ENCODE results near the gene JPH2.

JPH2 gene

DNA sequence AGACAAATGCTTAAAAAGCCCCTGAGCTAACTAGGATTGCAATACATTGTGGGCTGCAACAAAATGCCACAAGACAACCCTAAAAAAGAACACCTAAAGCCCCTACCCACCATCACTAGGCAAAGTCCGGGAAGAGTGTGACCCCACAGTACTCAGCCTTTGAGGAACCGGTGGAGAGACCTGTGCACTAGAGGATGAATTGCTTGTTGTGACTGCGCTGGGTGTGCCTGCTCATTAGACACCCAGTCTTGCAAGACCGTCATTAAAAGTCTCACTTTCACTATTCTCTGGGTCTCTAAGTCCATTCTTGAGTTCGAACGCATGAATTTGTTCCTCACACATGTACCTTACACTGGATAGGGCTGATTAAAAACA, 88.7 kb downstream of the JPH2 start:
- no peak for DNase-seq

DNA sequence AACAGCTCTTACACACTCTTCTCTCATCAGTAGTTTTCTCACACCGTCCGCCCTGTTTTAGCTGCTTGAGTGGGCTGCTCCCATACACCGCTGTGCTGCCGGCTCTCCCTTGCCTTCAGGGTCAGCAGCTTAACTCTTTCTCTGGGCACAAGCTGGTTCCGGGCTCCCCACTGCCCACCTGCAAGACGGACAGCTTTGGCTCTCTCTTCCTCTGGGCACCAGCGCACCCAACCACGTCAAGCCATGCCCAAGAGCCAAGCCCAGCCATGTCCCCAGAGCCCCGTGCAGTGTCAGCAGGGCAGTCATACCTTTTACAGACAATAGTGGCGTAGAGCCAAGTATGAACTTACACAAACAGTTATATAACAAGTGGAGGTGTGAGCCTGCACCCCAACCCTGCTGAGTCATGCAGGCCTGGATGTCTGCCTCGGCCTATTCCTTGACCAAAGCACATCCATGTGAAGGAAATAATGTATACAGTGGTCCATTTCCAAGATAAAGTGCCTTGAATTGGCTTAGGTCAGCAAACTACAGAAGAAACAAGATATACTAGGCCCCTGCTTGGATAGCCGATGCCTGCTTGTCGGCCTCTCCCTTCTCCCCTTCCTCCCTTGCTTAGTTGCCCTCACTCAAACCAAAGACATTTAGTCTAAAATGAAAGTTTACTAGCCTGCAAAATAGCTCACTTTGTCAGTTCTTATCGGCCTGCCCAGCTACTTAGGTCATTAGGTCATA, 89.3 kb downstream of the JPH2 start:
- DNase-seq, result no peak

DNA sequence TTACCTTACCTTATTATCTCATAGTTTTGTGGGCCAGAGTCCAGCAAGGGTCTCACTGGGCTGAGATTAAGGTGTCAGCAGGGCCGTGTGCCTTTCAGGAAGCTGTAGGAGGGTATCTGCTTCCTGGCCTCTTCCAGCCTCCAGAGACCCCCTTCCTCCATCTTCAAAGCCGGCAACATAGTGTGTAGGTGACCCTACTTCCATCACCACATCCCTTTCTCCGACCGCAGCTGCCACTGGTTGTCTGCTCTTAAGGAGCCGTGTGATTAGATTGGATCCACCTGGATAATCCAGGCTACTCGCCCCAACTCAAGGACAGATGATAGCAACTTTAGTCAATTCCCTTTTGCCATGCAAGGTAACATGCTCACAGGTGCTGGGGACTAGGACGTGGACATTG, 91.2 kb downstream of the JPH2 start:
- DNase-seq, result no peak

DNA sequence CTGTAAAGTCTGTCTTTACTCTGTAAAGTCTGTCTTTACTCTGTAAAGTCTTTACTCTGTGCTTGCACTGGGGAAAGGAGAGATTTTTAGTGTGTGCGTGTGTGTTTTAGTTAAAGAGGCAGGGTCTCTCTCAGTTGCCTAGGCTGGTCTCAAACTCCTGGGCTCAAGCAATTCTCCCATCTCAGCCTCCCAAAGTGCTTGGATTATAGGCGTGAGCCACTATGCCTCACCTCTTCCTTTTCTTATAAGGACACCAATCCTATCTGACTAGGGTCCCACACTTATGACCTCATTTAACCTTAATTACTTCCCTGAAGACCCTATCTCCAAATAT, 93.8 kb downstream of the JPH2 start:
- no peak for DNase-seq

DNA sequence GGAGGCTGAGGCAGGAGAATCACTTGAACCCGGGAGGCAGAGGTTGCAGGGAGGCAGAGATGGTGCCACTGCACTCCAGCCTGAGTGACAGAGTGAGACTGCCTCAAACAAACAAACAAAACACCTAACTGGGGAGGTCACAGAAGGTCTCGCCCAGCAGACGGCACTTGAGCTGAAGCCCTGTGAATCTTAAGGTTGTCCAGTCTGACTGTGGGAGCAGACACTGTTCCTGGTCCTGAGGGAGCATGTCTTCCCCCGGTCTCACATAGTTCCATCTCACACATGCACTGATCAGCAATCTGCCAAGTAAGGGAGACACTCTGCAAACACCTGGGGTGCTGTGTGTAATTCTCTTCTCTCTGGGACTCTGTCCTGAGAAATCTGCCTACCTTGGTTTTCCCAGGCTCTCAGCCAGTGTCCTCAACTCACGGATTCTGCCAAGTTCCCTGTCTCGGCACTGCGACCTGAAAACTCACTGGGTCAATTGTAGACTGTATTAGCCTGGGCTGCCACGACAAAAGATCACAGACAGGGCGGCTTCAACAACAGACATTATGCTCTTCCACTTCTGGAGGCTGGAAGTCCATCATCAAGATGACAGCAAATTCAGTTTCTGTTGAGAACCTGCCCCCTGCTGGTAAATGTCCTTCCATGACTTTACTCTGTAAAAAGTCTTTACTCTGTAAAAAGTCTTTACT, 94.3 kb downstream of the JPH2 start:
- DNase-seq, result peak; percentile 56 to 73 (median 64)

DNA sequence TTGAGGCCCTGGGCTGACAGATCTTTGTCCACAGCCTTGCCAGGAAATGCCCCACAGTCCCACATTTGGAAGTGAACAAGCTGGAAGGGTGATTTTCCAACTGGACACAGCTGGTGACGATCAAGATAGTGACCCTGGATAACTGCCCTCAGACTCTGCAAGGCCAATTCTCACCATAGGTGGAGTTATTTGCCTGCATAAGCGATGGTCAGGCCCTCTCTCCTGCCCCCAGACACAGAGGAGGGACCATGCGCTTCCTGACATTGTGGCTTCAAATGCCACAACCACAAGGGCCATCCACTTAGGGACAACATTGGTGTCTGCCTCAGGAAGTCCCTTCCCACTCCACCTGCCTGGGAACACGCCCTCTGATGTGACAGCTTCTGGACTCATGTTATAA, 96.0 kb downstream of the JPH2 start:
- DNase-seq, result no peak

DNA sequence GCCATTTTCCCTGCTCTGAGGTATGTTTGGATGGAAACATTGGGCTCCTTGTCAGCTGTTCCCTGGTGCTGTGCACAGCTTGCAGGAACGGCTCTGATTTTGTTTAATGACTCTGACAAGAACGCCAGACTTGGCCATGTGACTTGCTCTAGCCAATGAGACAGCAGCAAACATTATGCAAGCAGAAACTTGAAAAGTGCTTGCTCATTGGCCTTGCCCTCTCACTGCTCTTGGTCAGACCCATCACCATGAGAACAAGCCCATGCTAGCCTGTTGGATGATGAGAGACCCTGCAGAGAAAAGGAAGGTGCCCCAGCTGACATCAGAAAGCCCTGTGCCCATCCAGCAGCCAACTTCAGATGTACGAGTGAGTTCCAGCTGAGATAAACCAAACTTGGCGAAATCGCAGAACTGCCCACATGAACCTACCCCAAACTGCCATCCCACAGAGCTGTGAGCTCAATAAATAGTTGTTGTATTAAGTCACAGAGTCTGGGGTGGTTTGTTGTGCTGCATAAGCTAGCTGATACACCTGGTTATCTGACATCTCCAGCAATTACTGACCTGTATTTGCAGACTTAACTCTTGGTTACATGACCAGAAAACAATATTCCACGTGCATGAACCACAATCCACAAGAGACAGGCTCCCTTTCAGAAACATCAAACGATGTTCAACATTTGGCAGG, 96.9 kb downstream of the JPH2 start:
- DNase-seq, result peak in 3 of 4 experiments; percentile 40 to 43 (median 42)

DNA sequence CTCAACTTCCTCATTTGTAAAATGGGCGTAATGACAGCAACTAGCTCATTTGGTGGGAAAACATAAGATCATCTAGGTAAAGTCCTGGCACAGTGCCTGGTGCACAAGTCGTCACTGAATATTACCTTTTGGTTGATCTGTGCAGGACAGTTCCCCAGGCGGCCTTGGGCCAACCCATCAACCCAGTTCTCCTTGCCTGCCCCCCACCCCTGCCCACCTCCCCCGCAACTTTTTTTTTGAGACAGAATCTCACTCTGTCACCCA, 99.2 kb downstream of the JPH2 start:
- DNase-seq, result no peak

DNA sequence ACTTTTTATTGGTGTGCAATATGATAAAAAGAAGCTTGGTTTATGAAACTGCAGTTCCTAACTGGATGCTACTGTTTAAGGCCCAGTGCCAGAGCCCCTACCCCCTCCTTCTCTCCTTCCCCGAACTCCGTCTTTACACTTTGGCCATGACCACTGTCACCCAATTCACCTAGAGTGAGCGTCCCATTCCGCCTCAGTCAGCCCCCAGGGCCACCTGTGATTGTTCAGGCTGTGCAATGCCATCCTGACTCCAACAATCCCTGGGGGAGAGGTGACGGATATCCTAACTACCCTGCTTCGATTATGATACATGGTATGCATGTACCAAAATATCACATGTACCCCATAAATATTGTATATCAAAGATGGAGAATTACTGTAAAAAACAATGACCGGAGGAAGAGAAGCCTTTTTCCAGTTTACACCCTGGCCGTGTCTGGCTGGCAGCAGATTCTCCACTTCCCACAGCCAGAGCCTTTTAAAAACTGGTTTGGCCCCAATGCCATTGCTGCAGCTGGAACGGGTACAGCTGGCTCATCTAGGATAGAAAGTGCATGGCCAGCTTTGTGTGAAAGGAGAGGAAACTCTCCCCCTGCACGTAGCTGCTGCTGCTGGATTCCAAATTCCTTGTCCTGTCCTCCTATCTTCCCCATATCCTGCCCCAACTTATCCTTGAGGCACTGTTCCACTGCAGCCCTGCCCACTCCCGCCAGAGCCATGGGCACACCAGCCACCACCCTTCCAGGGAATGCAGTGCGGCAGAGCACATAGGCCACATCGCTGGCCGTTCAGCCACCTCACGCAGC, 99.7 kb downstream of the JPH2 start:
- DNase-seq, result no peak

DNA sequence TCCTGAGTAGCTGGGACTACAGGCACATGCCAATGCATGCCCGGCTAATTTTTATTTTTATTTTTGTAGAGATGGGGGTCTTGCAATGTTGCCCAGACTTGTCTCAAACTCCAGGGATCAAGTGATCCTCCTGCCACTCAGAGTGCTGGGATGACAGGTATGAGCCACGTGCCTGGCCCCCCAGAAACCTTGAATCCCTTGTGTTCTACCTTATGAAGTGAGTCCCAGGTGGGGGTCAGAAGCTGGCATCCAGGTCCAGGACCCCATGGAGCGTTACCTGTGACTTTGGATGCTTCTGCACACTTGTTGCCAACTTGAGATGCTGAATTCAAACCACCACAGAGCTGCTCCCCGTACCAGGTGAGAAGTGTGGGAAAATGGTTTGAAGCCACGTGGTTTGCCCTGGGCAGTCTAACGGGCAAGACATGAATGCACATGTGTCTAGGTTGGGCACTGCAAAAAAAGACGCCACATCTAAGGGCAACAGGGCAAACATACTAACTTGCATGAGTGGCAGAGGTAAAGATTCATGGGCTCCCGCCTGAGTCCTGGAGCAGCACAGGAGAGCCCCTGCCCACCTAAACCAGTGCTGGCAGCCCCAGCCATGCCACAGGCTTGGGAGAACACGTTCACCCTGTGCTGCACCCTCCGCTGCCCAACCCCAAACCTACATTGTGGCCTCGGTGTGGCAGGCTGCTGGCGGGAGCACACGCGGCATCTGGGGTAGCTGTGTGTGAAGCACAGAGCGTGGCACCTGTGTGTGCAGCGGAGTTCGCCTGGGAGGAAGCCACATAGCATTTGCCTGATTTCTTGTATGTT, 101.2 kb downstream of the JPH2 start:
- DNase-seq, result no peak

DNA sequence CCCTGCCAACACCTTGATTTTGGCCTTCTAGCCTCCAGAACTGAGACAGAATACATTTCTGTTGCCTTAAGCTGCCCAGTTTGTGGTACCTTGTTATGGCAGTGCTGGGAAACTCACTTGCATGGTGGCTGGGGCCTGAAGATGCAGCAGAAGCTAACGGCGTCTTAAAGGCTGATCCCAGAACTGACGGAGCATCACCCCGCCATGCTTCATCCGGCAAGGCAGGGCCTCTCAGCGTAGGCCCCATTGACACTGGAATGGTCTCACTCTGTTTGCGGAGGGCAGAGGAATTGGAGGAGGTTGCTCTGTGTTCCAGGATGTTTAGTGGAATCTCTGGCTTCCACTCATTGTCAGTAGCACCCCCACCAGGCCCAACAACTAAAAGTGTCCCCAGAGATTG, 102.1 kb downstream of the JPH2 start:
- no peak for DNase-seq

DNA sequence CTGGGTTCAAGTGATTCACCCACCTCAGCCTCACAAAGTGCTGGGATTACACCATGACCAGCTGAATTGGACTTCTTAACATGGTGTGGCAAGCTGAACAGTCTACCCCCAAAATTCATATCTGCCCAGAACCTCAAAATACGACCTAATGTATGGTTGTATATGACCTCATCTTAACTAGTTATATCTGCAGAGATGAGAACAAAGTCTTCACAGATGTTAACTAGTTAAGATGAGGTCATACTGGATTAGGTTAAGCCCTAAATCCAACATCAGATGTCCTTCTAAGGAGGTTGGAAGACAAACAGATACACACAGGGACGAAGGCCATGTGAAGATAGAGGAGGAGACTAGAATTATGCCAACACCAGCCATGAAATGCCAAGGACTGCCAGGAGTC, 102.5 kb downstream of the JPH2 start:
- no peak for DNase-seq

DNA sequence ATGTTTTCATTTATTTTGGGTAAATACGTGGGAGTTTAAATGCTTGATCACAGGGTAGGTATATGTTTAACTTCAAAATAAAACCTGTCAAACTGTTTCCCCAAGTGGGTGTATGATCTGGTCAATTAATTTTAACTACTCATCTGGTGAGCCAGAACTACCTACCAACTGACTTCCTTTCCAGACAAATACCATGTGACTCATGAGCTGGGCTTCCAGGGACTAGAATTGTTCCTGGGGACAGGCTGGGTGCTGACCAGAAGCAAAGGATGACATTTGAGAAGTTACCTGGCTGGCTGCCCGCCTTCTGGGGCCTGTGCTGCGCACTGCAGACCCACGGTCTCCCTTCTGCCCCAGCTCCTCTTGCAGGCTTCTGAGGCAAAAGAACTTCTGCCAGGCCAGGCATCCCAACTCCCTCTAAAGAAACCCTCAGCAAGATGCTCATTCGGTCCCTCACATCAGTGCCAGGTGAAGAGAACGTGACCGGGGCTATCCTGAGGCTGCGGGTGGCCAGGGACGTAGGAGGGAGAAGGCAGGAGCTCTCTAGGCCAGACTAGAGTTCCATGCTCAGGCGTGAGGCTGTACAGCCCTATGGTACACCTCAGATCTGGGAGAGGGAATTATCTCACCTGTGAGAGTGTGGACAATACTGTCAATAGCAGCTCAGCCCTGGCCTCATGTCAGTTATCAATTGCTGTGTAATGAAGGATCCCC, 103.6 kb downstream of the JPH2 start:
- DNase-seq, result no peak

DNA sequence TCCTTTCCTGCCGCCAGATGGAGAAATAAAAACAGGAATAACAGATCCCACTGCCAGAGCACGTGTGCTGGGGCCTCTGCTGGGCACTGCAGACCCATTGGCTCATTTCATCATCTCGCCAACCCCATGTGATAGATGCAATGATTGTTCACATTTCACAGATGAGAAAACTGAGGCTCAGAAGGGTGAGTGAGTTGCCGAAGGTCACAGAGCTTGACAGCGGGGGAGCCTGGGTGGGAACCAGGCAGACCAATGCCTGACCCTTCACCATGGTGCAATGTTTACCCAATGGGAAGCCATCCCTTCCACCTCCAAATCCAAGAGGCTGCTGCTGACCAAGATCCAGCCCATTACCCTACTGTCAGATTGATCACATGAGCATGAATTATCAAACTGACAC, 105.1 kb downstream of the JPH2 start:
- DNase-seq, result no peak

DNA sequence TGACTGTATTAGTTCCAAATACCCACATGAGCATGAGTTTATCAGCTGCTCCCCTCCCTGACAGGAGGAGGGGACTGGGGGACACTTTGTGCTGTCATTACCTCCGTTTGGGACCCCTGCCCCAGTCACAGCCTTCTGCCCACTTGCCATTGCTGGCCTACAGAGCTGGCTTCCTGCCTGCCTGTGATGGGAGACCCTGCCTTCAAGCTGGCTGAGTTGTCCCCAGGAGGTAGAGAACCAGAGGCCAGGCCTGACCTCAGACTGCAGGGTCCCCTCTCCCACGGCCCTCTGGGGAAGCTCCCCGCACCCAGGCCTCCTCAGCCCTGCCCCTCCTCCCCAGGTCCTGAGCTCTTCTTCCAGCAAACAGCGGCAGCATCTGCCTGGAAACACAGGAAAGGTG, 105.5 kb downstream of the JPH2 start:
- DNase-seq, result no peak

DNA sequence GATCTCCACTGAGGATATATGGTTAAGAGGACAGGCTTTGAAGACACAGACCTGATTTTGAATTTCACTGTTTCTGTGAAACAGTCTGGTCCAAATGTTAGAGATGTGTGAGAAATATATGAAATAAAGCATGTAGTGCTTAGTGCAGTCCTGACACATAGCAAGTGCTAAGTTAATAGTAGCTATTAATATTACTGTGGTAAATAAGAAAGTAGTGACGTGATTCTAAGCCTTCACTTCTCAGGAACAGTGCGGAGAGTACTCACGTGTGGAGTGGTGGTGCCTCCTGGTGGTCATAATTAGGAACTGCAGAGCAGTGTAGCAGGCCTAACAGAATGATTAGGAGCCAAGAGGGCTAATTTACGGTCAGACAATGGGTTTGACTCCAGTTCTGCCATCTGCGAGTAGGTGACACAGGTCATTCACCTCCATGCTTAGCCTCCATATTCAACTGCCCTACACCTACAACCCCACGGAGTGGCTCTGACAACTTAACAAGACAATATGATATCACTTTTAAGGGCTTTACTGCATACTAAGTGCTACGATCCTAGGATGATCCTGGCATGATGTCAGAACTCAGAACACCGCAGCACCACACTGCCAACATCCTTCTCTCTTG, 106.2 kb downstream of the JPH2 start:
- peak; percentile 83 to 90 (median 87) for DNase-seq

DNA sequence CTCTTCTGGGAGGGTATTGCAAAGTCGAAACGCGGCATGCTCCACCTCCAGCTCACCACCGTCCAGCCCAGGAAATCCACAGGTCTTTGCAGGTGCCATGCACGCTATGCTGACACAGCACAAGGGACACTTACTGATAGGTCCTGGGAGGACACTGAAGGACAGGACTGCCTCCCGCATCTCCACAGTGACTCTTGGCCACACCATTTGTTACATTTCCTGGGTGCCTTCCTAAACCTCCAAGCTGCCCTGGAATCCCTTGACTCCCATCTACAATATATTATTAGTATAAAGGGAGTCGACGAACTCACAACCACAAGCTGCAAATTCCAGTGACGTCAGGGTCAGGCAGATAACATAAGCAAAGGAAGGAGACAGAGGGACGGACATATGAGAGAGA, 106.9 kb downstream of the JPH2 start:
- DNase-seq, result no peak

DNA sequence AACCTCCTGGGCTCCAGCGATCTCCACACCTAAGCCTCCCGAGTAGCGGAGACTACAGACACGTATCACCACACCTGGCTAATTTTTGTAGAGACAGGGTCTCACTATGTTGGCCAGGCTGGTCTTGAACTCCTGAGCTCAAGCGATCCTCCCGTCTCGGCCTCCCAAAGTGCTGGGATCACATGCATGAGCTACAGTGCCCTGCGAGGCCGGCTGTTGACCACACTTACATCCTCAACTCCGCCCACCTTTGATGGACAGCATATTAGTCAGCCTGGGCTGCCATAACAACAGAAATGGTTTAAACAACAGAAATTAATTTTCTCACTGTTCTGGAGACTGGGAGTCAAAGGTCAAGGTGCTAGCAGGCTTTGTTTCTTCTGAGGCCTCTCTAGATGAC, 107.7 kb downstream of the JPH2 start:
- DNase-seq, result peak in 1 of 4 experiments; percentile 31

DNA sequence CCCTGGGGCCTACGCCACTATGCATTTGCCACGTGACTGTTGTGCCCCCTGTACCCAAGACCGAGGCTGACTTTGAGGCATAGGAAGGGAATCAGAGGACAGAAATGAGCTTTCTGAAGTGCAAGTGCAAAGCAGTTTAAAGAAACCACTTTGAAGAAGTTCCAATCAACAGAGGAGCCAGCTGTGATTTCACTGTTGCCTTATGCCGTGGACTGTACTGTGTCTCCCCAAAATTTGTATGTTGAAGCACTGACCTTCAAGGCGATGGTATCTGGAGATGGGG, 111.1 kb downstream of the JPH2 start:
- no peak for DNase-seq

DNA sequence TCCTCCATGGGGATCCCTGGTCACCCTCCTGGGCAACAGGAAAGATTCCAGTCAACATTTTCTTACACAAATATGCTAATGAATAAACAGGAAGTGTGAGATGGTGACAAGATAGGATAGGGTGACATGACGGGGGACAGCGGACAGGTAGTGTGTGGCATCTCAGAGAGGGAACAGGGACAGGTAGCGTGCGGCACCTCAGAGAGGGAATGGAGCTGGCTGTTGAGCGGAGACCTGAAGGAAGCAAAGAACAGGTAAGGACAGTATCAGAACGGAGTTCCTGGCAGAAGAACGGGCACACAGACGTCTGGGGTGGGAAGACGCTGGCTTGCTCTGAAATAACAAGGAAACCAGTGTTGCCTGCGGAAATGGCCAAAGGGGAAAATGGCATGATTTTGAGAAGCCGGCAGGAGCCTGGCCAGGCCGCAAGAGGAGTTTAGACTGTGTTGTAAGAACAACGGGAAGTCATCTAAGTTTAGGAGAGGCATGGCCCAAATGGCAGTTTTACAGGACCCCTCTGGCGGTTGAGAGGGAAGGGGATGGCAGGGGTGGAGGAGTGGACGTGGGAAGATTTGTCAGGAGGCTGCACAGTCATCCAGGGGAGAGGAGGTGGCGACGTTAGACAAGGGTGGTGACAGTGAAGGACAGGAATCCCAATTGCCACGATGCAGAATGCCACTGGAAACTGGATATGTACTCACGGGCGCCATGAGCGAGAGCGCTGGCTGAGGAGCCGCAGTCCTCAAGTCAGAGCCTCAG, 111.6 kb downstream of the JPH2 start:
- DNase-seq, result peak; percentile 46 to 70 (median 60)

All from suppressor macrophage (primary cell).